DMS153 (cell line): ENCODE results near the gene WWOX.
"Not testable (repeated sequence)": the region's sequence is repeated elsewhere in the genome, so short reads cannot be mapped to it uniquely, and the experiment has no call there.

ENCODE experiments used
- DNase-seq: peaks from one replicate; lab custom pipeline; 2025; lab: John Stamatoyannopoulos, UW

The WWOX gene

GRCh38 chr16:79026117-79026516 is 926.7 kb downstream of the WWOX start:
- no peak for DNase-seq

GRCh38 chr16:79036541-79036940 is 937.1 kb downstream of the WWOX start:
- no peak for DNase-seq

GRCh38 chr16:79037521-79038373 is 938.3 kb downstream of the WWOX start:
- DNase-seq = peak; percentile 78

DNA sequence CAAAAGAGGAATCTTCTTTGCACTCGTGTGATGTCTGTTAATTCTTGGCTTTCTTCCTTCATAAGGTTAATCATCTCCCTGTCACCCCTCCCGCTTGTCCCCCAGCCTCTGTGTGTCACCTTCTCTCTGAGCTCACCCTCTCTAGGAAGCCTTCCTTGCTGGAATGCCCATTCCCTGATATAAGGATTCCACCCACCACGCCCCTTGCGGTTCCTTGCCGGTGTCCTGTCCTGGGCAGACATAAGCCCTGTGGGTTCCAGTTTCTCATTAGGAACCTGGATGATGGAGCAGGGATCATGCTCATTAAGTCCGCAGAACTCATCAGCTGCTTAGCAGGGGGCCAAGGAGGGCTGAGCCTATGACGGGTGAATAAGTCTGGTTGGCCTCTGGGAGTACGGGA is 941.8 kb downstream of the WWOX start:
- no peak for DNase-seq

DNA sequence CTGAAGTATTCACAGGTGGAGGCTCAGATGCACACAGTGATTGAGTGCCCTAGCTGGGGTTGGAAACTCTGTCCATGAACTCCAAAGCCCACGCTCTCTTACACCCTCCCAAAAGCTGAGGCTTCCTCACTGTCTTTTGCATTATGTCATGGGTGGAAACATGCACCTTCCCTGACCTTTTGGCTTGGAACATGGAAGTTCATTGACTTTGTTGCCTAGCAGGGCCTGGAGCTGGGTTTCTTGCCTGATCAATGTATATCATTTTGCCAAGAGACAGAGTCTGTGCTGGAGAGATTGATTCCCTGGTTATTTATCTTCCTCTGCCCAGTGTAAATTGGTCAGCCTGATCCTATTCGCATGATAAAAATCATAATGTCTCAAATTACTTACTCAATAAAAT is 942.7 kb downstream of the WWOX start:
- DNase-seq = no peak

DNA sequence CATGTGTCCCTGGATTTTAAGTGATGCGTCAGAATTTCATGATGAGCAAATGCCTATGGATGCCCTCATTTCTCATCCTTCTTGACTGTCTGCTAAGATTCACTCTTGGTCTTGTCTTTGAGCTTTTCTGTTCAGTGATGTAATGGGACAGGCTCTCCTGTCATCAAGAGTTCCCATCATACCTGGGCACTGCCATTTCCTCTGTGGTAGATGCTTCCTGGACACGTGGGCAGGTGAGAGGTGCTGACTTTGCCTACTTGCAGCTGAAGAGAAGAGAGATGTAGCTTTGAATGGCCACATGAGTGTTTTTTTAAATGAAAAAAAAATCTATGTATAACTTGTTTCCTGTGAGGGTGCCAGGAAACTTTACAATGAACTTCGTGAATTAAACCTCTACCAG is 943.4 kb downstream of the WWOX start:
- no peak for DNase-seq

DNA sequence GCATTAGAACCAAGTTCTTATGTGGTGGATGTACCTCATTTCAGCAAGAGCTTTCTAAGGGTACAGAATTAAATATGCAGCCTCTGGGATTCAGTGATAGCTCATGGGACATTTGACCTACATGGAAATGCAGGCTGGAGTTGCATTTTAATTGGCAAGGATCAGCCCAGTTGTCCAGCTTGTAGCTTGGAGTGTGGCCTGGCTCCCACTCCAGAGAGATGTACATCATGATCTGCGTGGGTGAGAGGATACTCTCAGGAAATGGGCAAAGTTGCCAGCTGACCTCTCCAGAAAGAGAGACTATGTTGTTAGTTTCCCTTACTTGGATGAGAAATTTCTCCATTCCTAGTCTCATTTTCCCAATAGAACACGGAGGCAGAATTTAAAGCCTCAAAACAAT is 945.7 kb downstream of the WWOX start:
- no peak for DNase-seq

- no peak for DNase-seq
Observed at GRCh38 chr16:79047337-79047736, 947.9 kb downstream of the WWOX start.

- no peak for DNase-seq
Observed at GRCh38 chr16:79049040-79049439, 949.6 kb downstream of the WWOX start.

DNA sequence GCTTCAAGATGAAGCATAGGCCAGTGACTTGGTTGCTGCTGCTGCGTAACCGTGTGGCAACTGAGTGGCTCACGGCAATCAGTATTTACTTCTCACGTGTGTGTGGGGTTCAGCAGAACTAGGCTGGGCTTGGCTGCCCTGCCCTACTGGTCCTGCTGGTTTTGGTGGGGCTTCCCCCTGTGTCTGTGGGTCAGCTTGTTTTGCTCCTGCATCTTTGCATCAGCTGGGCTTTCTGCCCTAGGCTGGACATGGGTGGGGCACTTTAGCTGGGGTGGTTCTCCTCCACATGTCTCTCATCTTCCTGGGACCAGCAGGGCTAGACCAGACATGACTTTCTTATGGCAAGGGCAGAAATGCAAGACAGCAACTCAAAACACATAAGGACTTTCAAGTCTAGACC is 950.6 kb downstream of the WWOX start:
- DNase-seq = no peak

DNA sequence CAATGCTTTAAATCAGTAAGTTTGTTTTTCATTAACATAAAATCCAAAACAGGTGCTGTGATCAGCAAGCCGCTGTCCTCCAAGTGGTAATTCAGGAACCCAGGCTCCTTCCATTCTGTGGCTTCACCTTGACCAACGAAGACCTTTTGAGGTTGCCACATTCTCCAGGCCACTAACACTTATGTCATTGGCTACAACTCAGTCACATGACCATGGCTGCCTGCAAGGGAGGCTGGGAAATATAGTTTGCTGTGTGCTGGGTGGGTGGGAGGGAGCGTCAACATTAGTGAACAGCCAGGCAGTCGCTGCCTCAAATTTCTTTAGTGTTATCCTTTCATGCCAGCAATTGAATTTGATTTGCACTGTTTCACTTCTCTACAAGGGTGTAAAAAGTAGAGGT is 951.9 kb downstream of the WWOX start:
- no peak for DNase-seq

GRCh38 chr16:79052198-79052597 is 952.7 kb downstream of the WWOX start:
- DNase-seq = not testable (repeated sequence)

DNA sequence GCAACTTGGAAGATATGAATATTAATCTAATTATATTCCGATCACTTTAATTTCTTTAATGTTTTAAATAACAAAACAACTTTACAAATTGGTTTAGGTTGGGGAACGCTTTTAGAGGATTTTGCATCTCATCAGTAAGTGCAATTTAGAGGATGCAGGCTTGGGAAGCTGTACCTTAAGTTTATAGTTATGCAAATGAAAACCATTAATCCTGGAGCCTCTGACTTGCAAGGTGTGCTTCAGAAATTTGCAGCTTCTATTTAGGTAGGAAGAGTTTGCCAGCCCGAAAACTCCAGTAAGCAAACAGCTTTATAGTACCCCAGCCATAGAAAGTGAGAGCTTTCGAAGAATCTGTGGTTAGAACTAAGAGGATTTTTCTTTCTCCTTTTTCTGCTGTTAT is 954.1 kb downstream of the WWOX start:
- no peak for DNase-seq

- no peak for DNase-seq
Observed at GRCh38 chr16:79054211-79054984, 954.9 kb downstream of the WWOX start.

GRCh38 chr16:79055251-79055970 is 956.0 kb downstream of the WWOX start:
- no peak for DNase-seq

DNA sequence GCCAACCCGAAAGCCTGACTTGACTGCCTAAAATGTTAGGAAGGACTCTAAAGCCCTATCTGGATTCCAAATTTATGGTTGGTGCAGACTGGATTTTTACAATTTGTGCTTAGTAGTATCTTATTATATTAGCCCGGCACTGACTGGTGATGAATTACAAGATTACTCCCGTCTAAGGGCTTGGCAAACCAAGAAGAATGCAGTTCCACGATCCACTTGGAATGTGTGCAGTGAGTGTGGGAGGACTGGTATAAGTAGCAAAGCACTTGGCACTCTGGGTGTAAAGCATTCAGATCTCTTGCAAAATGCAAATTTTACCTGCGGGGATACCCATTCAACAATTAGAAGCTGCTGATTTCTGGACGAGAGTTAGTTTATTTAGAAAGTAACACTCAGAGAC is 961.7 kb downstream of the WWOX start:
- DNase-seq = no peak

DNA sequence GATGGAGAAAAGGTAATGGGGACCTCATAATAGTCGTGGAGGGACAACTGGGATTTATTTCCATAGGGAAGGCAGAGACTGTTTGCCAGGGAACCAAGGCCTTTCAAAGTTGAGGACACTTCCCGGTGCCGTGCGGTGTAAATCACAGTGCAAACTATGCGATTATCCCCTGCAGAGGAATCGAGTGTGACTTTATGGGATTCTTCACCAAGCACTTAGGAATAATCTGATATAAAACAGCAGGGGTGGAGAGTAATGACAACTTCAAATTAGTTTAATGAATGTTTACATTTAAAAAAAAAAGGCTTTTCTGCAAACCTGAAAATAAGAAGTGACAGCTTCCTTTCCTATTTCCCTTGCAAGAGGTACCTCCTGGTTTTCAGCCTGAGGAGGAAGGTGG is 962.9 kb downstream of the WWOX start:
- no peak for DNase-seq

DNA sequence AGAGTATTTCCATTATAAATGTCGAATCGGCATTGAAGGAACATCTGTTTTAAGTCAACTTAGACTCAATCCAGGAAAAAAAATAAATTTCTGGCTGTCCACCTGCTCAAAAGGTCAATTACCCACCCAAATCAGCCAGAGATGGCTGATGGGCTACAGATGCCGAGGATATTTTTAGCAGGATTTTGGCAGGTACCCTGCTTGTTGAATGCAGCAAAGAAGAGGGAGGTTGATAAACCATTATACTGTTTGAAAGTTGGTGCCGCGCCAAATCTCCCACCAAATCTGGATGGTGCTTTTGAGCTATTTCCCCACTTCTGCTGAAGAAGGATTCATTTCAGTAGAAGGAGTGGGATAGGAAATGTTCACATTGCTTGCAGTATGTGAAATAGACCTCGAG is 963.4 kb downstream of the WWOX start:
- DNase-seq = no peak

DNA sequence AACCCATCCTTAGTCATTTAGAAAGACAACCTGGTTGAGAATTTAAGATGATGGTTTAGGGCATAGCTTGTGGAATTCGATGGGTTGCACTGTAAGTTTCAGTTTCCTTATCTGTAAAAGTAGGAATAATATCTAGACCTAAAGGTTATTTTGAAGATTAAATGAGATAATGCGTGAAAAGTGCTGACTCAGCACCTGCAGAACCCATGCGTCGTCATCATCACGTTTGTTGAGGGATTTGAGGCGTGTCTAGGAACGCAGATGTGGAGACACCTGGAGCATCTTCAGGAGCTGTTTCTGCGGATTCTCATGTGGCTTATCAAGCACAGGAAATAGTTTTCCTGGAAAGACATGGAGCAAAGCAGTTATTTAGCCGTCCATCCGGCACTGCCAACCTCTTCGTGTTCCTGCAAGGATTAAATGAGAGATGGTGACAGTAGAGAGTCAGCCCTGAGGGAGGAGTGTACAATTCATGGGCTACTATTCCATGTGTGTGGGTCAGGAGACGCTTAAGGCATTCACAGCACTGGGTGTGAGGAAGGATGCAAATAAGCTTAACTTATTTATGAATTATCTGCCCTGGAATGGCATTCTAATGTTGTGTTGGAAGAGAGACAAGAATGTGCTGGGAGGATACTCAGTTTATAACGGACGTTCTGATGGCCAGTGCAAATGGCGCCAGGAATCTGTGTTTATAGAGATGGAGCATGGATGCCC is 965.0 kb downstream of the WWOX start:
- DNase-seq = no peak

DNA sequence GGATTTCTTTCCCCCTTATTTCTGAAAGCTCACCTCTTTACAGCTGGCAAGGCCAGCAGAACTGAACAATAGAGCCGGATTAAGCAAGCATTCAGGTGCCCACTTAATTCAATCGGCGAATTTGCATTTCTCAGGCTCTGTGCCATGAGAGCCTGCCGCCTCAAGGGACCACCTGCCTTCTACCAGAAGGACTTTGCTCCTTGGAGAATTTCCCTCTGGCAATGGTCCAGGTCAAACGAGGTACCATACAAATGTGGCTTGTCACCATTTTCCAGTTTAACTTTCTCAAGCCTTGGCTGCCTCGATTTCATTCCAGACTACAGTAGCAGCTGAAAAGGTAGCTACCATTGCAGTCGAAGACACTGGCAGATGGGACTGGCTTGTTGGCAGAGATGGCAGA is 967.1 kb downstream of the WWOX start:
- DNase-seq = peak; percentile 10

- no peak for DNase-seq
Observed at GRCh38 chr16:79067600-79067999, 968.1 kb downstream of the WWOX start.

DNA sequence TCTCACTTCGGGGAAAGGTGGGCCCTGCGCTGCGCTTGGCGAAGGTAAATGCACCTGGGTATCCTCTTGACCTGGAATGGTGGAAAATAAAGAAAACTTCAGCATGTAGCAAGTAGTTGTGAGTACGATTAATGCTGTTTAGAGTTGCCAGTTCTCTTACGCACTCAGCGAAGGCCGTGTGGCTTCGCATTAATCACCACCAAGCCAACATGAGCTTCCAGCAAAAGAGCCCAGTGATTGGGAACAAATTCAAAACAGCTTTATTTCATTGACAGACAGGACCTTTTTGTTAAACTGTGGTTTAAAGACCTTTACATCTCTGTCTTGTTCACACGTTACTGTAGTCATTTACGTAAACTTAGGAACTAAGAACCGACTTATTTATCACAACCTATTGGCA is 969.7 kb downstream of the WWOX start:
- DNase-seq = no peak
